Right forelimb (tissue), 1 donor: ENCODE measurements around the gene PCDHGB3.
"Not testable (repeated sequence)": the region's sequence is repeated elsewhere in the genome, so short reads cannot be mapped to it uniquely, and the experiment has no call there.

Experiments used
- DNase-seq: peaks from one replicate; pipeline ENCODE4 v3.0.0-alpha.2; 2018

PCDHGB3 gene

GRCh38 chr5:141393267-141393666 lies 23.2 kb downstream of the PCDHGB3 start:
- DNase-seq, result no peak

DNA sequence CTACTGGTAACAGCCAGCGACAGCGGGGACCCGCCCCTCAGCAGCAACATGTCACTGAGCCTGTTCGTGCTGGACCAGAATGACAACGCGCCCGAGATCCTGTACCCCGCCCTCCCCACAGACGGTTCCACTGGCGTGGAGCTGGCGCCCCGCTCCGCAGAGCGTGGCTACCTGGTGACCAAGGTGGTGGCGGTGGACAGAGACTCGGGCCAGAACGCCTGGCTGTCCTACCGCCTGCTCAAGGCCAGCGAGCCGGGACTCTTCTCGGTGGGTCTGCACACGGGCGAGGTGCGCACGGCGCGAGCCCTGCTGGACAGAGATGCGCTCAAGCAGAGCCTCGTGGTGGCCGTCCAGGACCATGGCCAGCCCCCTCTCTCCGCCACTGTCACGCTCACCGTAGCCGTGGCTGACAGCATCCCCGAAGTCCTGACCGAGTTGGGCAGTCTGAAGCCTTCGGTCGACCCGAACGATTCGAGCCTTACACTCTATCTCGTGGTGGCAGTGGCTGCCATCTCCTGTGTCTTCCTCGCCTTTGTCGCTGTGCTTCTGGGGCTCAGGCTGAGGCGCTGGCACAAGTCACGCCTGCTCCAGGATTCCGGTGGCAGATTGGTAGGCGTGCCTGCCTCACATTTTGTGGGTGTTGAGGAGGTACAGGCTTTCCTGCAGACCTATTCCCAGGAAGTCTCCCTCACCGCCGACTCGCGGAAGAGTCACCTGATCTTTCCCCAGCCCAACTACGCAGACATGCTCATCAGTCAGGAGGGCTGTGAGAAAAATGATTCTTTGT lies 24.6 kb downstream of the PCDHGB3 start:
- not testable (repeated sequence) for DNase-seq

DNA sequence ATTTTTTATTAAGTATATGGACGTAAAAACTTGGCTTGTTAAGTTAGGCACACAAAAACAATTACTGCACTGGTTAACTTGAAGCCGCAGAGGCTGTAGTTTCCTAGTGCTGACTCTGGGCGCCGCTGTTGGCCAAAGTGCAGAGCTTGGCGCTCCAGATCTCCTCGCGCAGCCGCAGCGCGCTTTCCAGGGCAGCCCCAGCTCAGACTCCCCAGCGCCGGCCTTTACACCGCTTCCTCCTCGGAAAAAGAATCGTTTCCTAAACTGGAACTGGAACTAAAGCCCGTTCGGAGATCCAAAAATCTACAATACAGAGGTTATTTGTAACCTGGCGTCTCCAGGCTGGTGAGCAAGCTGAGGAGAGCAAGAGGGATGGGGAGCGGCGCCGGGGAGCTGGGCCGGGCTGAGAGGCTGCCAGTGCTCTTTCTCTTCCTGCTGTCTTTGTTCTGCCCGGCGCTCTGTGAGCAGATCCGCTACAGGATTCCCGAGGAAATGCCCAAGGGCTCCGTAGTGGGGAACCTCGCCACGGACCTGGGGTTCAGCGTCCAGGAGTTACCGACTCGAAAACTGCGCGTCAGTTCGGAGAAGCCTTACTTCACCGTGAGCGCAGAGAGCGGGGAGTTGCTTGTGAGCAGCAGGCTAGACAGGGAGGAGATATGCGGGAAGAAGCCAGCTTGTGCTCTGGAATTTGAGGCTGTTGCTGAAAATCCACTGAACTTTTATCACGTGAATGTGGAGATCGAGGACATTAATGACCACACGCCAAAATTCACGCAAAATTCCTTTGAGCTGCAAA lies 27.9 kb downstream of the PCDHGB3 start, which contains the start of gene PCDHGB5:
Gene PCDHGB5, plus strand, starts transcription at position 192 of the 796 bp plus-strand sequence. Its CDS starts 181 bp downstream, at position 373.
- DNase-seq, result not testable (repeated sequence)

DNA sequence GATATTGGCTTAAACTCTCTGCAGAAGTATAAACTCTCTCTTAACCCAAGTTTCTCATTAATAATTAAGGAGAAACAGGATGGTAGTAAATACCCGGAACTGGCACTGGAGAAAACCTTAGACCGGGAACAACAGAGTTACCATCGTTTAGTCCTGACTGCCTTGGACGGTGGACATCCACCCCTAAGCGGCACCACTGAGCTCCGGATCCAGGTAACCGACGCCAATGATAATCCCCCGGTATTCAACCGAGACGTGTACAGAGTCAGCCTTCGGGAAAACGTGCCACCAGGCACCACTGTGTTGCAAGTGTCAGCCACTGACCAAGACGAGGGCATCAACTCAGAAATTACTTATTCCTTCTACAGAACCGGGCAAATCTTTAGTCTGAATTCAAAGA lies 28.6 kb downstream of the PCDHGB3 start:
- no peak for DNase-seq

- DNase-seq, result no peak
Observed at GRCh38 chr5:141399555-141400258, 29.7 kb downstream of the PCDHGB3 start.

DNA sequence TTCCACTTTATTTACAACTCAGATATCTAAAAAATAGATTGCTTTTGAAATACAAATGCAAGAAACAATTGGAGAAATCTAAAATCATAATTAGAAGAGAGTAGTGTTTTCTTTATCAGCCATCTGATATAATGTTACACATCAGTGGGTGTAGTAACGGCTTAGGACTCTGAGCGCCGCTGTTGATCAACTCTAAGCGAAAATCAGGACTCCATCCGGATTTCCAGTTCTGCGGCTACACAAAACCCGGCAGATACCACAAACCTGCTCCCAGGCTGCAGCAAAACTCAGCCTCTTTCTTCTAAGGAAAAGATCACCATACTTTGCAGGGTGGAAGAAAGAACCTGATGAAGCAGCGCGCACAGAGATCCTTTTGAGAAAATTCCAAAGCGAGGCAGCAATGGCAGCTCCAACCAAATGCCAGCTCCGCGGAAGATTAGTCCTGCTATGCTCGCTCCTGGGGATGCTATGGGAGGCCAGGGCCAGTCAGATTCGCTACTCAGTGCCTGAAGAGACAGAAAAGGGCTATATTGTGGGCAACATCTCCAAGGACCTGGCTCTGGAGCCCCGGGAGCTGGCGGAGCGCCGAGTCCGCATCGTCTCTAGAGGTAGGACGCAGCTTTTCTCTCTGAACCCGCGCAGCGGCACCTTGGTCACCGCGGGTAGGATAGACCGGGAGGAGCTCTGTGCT lies 32.7 kb downstream of the PCDHGB3 start, which contains the start of gene PCDHGA9:
Gene PCDHGA9, plus strand, starts transcription at position 226 of the 691 bp plus-strand sequence. Its CDS starts 175 bp downstream, at position 401.
- no peak for DNase-seq

- no peak for DNase-seq
Observed at GRCh38 chr5:141403387-141403786, 33.3 kb downstream of the PCDHGB3 start.

- DNase-seq, result not testable (repeated sequence)
Observed at GRCh38 chr5:141407790-141408505, 37.9 kb downstream of the PCDHGB3 start, which contains the start of gene PCDHGB6. PCDHGB6 (plus strand) TSS chr5:141408021; CDS start chr5:141408203, 182 bp downstream.

- no peak for DNase-seq
Observed at GRCh38 chr5:141409598-141410306, 39.7 kb downstream of the PCDHGB3 start.

DNA sequence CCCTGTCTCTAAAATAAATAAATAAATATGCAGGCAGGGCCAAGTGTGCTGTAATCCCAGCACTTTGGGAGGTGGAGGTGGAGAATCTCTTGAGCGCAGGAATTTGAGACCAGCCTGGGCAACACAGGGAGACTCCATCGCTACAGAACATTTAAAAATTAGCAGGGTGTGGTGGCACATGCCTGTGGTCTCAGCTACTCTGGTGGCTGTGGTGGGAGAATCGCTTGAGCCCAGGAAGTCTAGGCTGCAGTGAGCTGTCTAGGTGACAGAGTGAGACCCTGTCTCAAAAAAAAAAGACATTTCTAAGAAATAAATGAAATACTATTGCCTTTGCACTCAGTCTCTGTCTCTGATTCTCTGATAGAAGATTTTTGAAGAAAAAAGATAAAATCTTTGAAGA lies 41.5 kb downstream of the PCDHGB3 start:
- no peak for DNase-seq

GRCh38 chr5:141412854-141413539 lies 43.0 kb downstream of the PCDHGB3 start, which contains the start of gene PCDHGA10:
PCDHGA10 (plus strand) TSS chr5:141412987; CDS start chr5:141413176, 189 bp downstream.
- DNase-seq, result no peak

- DNase-seq, result no peak
Observed at GRCh38 chr5:141413540-141414069, 43.6 kb downstream of the PCDHGB3 start.

DNA sequence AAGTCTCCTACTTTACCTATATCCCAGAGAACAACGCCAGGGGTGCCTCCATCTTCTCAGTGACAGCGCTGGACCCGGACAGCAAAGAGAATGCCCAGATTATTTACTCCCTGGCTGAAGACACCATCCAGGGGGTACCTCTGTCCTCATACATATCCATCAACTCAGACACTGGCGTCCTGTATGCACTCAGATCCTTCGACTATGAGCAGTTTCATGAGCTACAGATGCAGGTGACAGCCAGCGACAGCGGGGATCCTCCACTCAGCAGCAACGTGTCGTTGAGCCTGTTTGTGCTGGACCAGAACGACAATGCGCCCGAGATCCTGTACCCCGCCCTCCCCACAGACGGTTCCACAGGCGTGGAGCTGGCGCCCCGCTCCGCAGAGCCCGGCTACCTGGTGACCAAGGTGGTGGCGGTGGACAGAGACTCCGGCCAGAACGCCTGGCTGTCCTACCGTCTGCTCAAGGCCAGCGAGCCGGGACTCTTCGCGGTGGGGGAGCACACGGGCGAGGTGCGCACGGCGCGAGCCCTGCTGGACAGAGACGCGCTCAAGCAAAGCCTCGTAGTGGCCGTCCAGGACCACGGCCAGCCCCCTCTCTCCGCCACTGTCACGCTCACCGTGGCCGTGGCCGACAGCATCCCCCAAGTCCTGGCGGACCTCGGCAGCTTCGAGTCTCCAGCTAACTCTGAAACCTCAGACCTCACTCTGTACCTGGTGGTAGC lies 44.7 kb downstream of the PCDHGB3 start:
- DNase-seq, result not testable (repeated sequence)

- not testable (repeated sequence) for DNase-seq
Observed at GRCh38 chr5:141415275-141415618, 45.2 kb downstream of the PCDHGB3 start.

DNA sequence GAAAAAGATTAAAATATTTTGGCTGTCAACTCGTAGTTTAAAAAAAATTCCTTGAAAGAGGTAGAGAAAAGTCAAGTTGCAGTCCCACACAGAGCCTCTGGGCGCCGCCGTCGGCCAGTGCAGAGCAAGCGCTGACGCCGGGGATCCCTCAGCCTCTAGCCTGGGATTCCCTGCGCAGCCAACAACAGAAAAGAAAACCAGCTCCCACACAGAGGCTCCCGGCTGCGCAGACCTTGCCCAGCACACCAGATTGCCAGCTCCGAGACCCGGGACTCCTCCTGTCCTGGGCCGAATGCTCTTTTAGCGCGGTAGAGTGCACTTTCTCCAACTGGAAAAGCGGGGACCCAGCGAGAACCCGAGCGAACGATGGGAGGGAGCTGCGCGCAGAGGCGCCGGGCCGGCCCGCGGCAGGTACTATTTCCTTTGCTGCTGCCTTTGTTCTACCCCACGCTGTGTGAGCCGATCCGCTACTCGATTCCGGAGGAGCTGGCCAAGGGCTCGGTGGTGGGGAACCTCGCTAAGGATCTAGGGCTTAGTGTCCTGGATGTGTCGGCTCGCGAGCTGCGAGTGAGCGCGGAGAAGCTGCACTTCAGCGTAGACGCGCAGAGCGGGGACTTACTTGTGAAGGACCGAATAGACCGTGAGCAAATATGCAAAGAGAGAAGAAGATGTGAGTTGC lies 47.6 kb downstream of the PCDHGB3 start, which contains the start of gene PCDHGB7:
Gene PCDHGB7, plus strand, starts transcription at position 184 of the 679 bp plus-strand sequence. Its CDS starts 183 bp downstream, at position 367.
- DNase-seq, result peak; percentile 65

GRCh38 chr5:141419074-141419880 lies 49.2 kb downstream of the PCDHGB3 start:
- no peak for DNase-seq

GRCh38 chr5:141420855-141421488 lies 50.9 kb downstream of the PCDHGB3 start, which contains the start of gene PCDHGA11:
PCDHGA11 (plus strand) TSS chr5:141421051; CDS start chr5:141421228, 177 bp downstream.
- no peak for DNase-seq
